HepG2 (cell line): ENCODE data around the gene SIGLEC10. TPM values are rescaled to one million over a fixed set of nuclear protein-coding genes. Genes with fewer than 3 reads are reported as not detected.

ENCODE experiments used
- ATAC-seq: fragments of 200-7000 bp; cut with Tn5 transposase; 3 replicates; pipeline ENCODE4 v1.9.1; 2020; ENCODE audit warnings: mild to moderate bottlenecking, moderate library complexity
- BruUV-seq: library from RNA; stranded (reverse); fragments of 400-500 nt; replicated peaks from 2 replicates; lab custom pipeline; 2021; lab: Mats Ljungman, UMichigan
- CTCF ChIA-PET: fragments of 300-600 bp; formaldehyde crosslinking; extraction: SDS; loops from one replicate; lab custom pipeline; 2021; ENCODE audit warnings: low total read pairs, inconsistent platforms, low intra/inter-chr PET ratio; lab: Yijun Ruan, JAX
- POLR2A ChIA-PET: fragments of 350-600 bp; sonication (Branson Sonifier 250); formaldehyde crosslinking; loops from one replicate; lab custom pipeline; 2020; ENCODE audit warnings: antibody characterized with exemption, inconsistent platforms; lab: Yijun Ruan, JAX
- DNase-seq: peaks from one replicate; pipeline ENCODE4 v3.0.0-alpha.2; 2015; ENCODE audit warnings: low spot score
- FAIRE-seq: peaks from 3 replicates; lab custom pipeline; 2011; peaks lifted over from hg19 to GRCh38; lab: Jason Lieb, UNC
- H2AFZ ChIP-seq: one replicate; pipeline ENCODE4 v1.6.1; 2011; ENCODE audit warnings: low read length, inconsistent platforms
- H3K27ac ChIP-seq: fragments of 300-600 bp; 3 replicates; pipeline ENCODE4 v1.8.0; 2011; ENCODE audit warnings: mixed run types, mild to moderate bottlenecking, mixed read lengths, low read length, inconsistent platforms; ENCODE audit not compliant: insufficient read depth; ENCODE audit errors: extremely low read length
- H3K27me3 ChIP-seq, 2 experiments: fragments of 200-600 bp in 1 of 2; 2 replicates in 1 of 2; 3 replicates in 1 of 2; pipeline versions ENCODE4 v1.6.0 to v1.8.0; 2011; ENCODE audit warnings: low read length in 2 of 2, mild to moderate bottlenecking in 2 of 2, moderate library complexity in 2 of 2, inconsistent platforms in 1 of 2; ENCODE audit not compliant: insufficient read depth in 2 of 2, control insufficient read depth in 1 of 2
- H3K36me3 ChIP-seq, 2 experiments: fragments of 200-600 bp in 1 of 2; replicated peaks in 1 of 2; 2 replicates in 1 of 2; 3 replicates in 1 of 2; pipeline versions ENCODE4 v1.5.1 to v1.8.0; 2011; ENCODE audit warnings: low read length in 2 of 2, inconsistent platforms in 1 of 2; ENCODE audit not compliant: insufficient read depth in 2 of 2, control insufficient read depth in 1 of 2
- H3K4me1 ChIP-seq: 2 replicates; pipeline ENCODE4 v1.5.1; 2012; ENCODE audit warnings: low read length, inconsistent platforms; ENCODE audit not compliant: insufficient read depth
- H3K4me2 ChIP-seq: 2 replicates; pipeline ENCODE4 v1.6.0; 2011; ENCODE audit warnings: low read depth, low read length, inconsistent platforms
- H3K4me3 ChIP-seq, 3 experiments: fragments of 200-600 bp in 1 of 3; sonication (generic), shearing (Covaris generic) in 1 of 3; replicated peaks in 1 of 3; 2 replicates each; pipeline ENCODE4 v1.5.1; 2011 to 2016; ENCODE audit warnings: low read length in 3 of 3, inconsistent platforms in 2 of 3, low read depth in 2 of 3, mild to moderate bottlenecking in 2 of 3, control low read depth in 1 of 3, mixed read lengths in 1 of 3; ENCODE audit not compliant: insufficient read depth in 1 of 3
- H3K79me2 ChIP-seq: one replicate; pipeline ENCODE4 v1.6.1; 2011; ENCODE audit warnings: low read length, inconsistent platforms; ENCODE audit not compliant: insufficient read depth
- H3K9ac ChIP-seq: 2 replicates; pipeline ENCODE4 v1.6.0; 2011; ENCODE audit warnings: mild to moderate bottlenecking, low read depth, low read length, inconsistent platforms; ENCODE audit not compliant: insufficient read depth
- H3K9me3 ChIP-seq: 2 replicates; pipeline ENCODE4 v1.5.1; 2012; ENCODE audit warnings: mild to moderate bottlenecking, low read length
- H4K20me1 ChIP-seq: 2 replicates; pipeline ENCODE4 v1.6.0; 2011; ENCODE audit warnings: inconsistent platforms, mild to moderate bottlenecking, low read length, moderate library complexity; ENCODE audit not compliant: insufficient read depth
- BRD4 ChIP-seq: sonication (generic); formaldehyde crosslinking; IDR thresholded peaks from 2 replicates; pipeline ENCODE4 v1.4.0; 2020; ENCODE audit warnings: missing genetic modification reagents
- CEBPB ChIP-seq: IDR thresholded peaks from 2 replicates; pipeline ENCODE4 v1.6.1; 2011; ENCODE audit warnings: low read depth, low read length, improper control_type of control experiment, borderline replicate concordance
- FOSL2 ChIP-seq: sonication (generic); formaldehyde crosslinking; IDR thresholded peaks from 2 replicates; pipeline ENCODE4 v1.4.0; 2020; ENCODE audit warnings: missing genetic modification reagents
- FOXM1 ChIP-seq: sonication (generic); formaldehyde crosslinking; IDR thresholded peaks from 2 replicates; pipeline ENCODE4 v1.5.0; 2020; ENCODE audit warnings: missing genetic modification reagents
- GZF1 ChIP-seq: sonication (generic); formaldehyde crosslinking; IDR thresholded peaks from 2 replicates; pipeline ENCODE4 v1.5.1; 2020; ENCODE audit warnings: mild to moderate bottlenecking, missing genetic modification reagents
- HES4 ChIP-seq: sonication (generic); formaldehyde crosslinking; IDR thresholded peaks from 2 replicates; pipeline ENCODE4 v1.9.0; 2021; ENCODE audit warnings: mild to moderate bottlenecking, missing genetic modification reagents, borderline replicate concordance
- HHEX ChIP-seq: IDR thresholded peaks from 2 replicates; pipeline ENCODE4 v1.6.1; 2016; ENCODE audit warnings: control low read depth
- HNF4G ChIP-seq, 2 experiments: sonication (generic) in 1 of 2; formaldehyde crosslinking in 1 of 2; IDR thresholded peaks; 2 replicates each; pipeline versions ENCODE4 v1.4.0 to v1.6.1; 2011 to 2020; ENCODE audit warnings: borderline replicate concordance in 2 of 2, low read depth in 2 of 2, mild to moderate bottlenecking in 2 of 2, low read length in 1 of 2, missing genetic modification reagents in 1 of 2, moderate library complexity in 1 of 2
- NCOA2 ChIP-seq: sonication (generic); formaldehyde crosslinking; IDR thresholded peaks from 2 replicates; pipeline ENCODE4 v1.8.0; 2022; ENCODE audit warnings: inconsistent platforms
- PHF5A ChIP-seq: IDR thresholded peaks from one replicate; pipeline ENCODE4 v1.6.1; 2018; ENCODE audit warnings: low read depth, missing genetic modification reagents; ENCODE audit not compliant: unreplicated experiment
- RELA ChIP-seq: sonication (generic); formaldehyde crosslinking; IDR thresholded peaks from 2 replicates; pipeline ENCODE4 v1.4.0; 2020; ENCODE audit warnings: missing genetic modification reagents
- SMYD3 ChIP-seq: sonication (generic); formaldehyde crosslinking; IDR thresholded peaks from 2 replicates; pipeline ENCODE4 v1.8.1; 2023; ENCODE audit warnings: mild to moderate bottlenecking, missing genetic modification reagents
- ZNF101 ChIP-seq: sonication (generic); formaldehyde crosslinking; IDR thresholded peaks from 2 replicates; pipeline ENCODE4 v1.4.0; 2020; ENCODE audit warnings: mild to moderate bottlenecking, low read depth, missing genetic modification reagents, borderline replicate concordance
- ZNF12 ChIP-seq: sonication (generic); formaldehyde crosslinking; IDR thresholded peaks from 2 replicates; pipeline ENCODE4 v1.5.0; 2020; ENCODE audit warnings: missing genetic modification reagents
- ZNF670 ChIP-seq: sonication (generic); formaldehyde crosslinking; IDR thresholded peaks from 2 replicates; pipeline ENCODE4 v1.8.0; 2022; ENCODE audit warnings: mild to moderate bottlenecking, missing genetic modification reagents, borderline replicate concordance
- WGBS: methylation state at CpG from one replicate; pipeline ENCODE4 v1.1.6; 2017; ENCODE audit warnings: low lambda C conversion rate; 5-methylcytosine and 5-hydroxymethylcytosine counted together
- in situ Hi-C: cut with HindIII; loops from 2 replicates; pipeline ENCODE4 v1.10.0; 2017; ENCODE audit warnings: low pct_unique_long_range_greater_than_20kb; ENCODE audit not compliant: extremely low pct_ligation_motif_present
- intact Hi-C: fragments of 100-400 bp; cut with micrococcal nuclease; formaldehyde crosslinking; loops from one replicate; pipeline ENCODE4 v1.10.0; 2022; ENCODE audit not compliant: unreplicated experiment
- polyA plus RNA-seq, 8 experiments: library from polyadenylated mRNA; depleted of rRNA in 3 of 8; stranded (reverse) in 7 of 8; unstranded in 1 of 8; fragments of >200 nt; fragmentation: Illumina TruSeq in 4 of 8; extraction: Trizol in 4 of 8; gene quantifications; 2 replicates each; pipeline versions ENCODE4 v1.2.1 to v1.2.3, GENCODE V29; 2011 to 2016; ENCODE audit warnings: low read depth in 4 of 8, missing spikeins in 1 of 8, mixed read lengths in 1 of 8; ENCODE audit not compliant: insufficient read depth in 1 of 8
- total RNA-seq, 5 experiments: library from RNA; depleted of rRNA; stranded (reverse); fragments of >200 nt; fragmentation: Illumina TruSeq; extraction: Trizol; gene quantifications; 2 replicates each; pipeline ENCODE4 v1.2.3, GENCODE V29; 2016; ENCODE audit warnings: low read depth in 1 of 5
- TF ChIP-seq, protein P1 (sequence below): sonication (generic); formaldehyde crosslinking; IDR thresholded peaks from 2 replicates; pipeline ENCODE4 v1.9.0; 2022; ENCODE audit warnings: missing genetic modification reagents, mild to moderate bottlenecking, borderline replicate concordance
- TF ChIP-seq, protein P2 (sequence below): sonication (generic); formaldehyde crosslinking; IDR thresholded peaks from 2 replicates; pipeline ENCODE4 v1.8.1; 2023; ENCODE audit warnings: missing genetic modification reagents, inconsistent platforms, borderline replicate concordance
- TF ChIP-seq, protein P3 (sequence below), 2 experiments: sonication (generic) in 1 of 2; formaldehyde crosslinking in 1 of 2; IDR thresholded peaks; 2 replicates each; pipeline versions ENCODE4 v1.5.1 to v1.6.1; 2011 to 2020; ENCODE audit warnings: borderline replicate concordance in 1 of 2, low read depth in 1 of 2, low read length in 1 of 2, mild to moderate bottlenecking in 1 of 2, missing genetic modification reagents in 1 of 2, moderate library complexity in 1 of 2

The SIGLEC10 gene
- total and polyA plus RNA-seq, 2 of the 13 experiments (the other 11 are each of a cell fraction or from before 2014, with no cell fraction given) = not detected

- TF ChIP-seq, protein P1, sequence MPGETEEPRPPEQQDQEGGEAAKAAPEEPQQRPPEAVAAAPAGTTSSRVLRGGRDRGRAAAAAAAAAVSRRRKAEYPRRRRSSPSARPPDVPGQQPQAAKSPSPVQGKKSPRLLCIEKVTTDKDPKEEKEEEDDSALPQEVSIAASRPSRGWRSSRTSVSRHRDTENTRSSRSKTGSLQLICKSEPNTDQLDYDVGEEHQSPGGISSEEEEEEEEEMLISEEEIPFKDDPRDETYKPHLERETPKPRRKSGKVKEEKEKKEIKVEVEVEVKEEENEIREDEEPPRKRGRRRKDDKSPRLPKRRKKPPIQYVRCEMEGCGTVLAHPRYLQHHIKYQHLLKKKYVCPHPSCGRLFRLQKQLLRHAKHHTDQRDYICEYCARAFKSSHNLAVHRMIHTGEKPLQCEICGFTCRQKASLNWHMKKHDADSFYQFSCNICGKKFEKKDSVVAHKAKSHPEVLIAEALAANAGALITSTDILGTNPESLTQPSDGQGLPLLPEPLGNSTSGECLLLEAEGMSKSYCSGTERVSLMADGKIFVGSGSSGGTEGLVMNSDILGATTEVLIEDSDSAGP (CRISPR knock-in tag) = no peak
- TF ChIP-seq HHEX (CRISPR knock-in tag) (no peak), HES4 (CRISPR knock-in tag) (no peak), BRD4 (no peak)
These were observed 15.6 kb upstream of the SIGLEC10 start (continued) for GRCh38 chr19:51433043-51433442.

DNA sequence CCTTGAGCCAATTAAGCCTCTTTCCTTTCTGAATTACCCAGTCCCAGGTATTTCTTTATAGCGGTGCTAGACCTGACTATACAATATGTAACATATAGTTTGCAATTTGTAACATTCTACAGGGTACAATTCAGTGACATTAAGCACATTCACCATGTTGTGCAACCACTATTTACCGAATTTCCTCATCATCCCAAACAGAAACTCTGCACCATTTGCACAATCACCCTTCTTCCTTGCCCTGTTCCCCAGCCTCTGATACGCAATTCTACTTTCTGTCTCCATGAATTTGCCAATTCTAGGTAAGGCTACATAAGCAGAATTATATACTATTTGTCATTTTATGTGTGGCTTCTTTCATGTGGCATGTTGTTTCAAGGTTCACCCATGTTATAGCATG is 13.7 kb upstream of the SIGLEC10 start:
- no peak for ATAC-seq
- in situ Hi-C loops (no loop called here), intact Hi-C loops (no loop called here)
- Histone ChIP-seq H3K4me3 (no peak overlapping the region), H3K9me3 (no peaks in the 10 kb centered on the region), H3K79me2 (no peaks in the 10 kb centered on the region), H4K20me1 (no peaks in the 10 kb centered on the region), H3K4me1 (no peaks in the 10 kb centered on the region), H2AFZ (no peak overlapping the region), H3K27ac (no peak overlapping the region), H3K4me2 (no peak overlapping the region), H3K9ac (no peak overlapping the region), H3K36me3 (no peaks in the 10 kb centered on the region), H3K27me3 (no peaks in the 10 kb centered on the region; a peak in 2 of 5 replicates)
- CTCF ChIA-PET = no interaction called here
- peak; percentile 28 for DNase-seq
- BruUV-seq = no TSS peak
- POLR2A ChIA-PET = no interaction called here
- FAIRE-seq = no peak
- WGBS = 5% methylated on average over 3 of the region's 3 CpGs
- TF ChIP-seq PHF5A (CRISPR knock-in tag) (no peak), HNF4G (IDR thresholded peaks at IDR 0.05; ENCODE audit: borderline replicate concordance, low read depth, low read length) (peak; percentile 42; the same call in 1 of the 2 replicates), HNF4G (CRISPR knock-in tag; IDR thresholded peaks at IDR 0.05; ENCODE audit: borderline replicate concordance, low read depth) (no peak), ZNF101 (CRISPR knock-in tag) (no peak), ZNF12 (CRISPR knock-in tag) (no peak), FOXM1 (CRISPR knock-in tag) (no peak), ZNF670 (CRISPR knock-in tag) (no peak), GZF1 (no peak), NCOA2 (CRISPR knock-in tag) (no peak), FOSL2 (CRISPR knock-in tag) (0 out of 2 replicates have a peak, but pooled peaks have one; percentile 16), CEBPB (peak; percentile 91), RELA (CRISPR knock-in tag) (no peak), SMYD3 (no peak)
- TF ChIP-seq, protein P2, sequence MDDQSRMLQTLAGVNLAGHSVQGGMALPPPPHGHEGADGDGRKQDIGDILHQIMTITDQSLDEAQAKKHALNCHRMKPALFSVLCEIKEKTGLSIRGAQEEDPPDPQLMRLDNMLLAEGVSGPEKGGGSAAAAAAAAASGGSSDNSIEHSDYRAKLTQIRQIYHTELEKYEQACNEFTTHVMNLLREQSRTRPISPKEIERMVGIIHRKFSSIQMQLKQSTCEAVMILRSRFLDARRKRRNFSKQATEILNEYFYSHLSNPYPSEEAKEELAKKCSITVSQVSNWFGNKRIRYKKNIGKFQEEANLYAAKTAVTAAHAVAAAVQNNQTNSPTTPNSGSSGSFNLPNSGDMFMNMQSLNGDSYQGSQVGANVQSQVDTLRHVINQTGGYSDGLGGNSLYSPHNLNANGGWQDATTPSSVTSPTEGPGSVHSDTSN (CRISPR knock-in tag) = no peak
- TF ChIP-seq, protein P3, sequence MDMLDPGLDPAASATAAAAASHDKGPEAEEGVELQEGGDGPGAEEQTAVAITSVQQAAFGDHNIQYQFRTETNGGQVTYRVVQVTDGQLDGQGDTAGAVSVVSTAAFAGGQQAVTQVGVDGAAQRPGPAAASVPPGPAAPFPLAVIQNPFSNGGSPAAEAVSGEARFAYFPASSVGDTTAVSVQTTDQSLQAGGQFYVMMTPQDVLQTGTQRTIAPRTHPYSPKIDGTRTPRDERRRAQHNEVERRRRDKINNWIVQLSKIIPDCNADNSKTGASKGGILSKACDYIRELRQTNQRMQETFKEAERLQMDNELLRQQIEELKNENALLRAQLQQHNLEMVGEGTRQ (IDR thresholded peaks at IDR 0.05; ENCODE audit: low read depth, low read length) = no peak
- TF ChIP-seq, protein P3 (CRISPR knock-in tag; IDR thresholded peaks at IDR 0.05; ENCODE audit: borderline replicate concordance) = no peak
